NCI-H2029 treated with DMSO at 0.1 percent for 48 hours (cell line): ENCODE data around the gene TMEM132E.

Experiments used
- DNase-seq: peaks from one replicate; lab custom pipeline; 2025; lab: John Stamatoyannopoulos, UW

The TMEM132E gene

DNA sequence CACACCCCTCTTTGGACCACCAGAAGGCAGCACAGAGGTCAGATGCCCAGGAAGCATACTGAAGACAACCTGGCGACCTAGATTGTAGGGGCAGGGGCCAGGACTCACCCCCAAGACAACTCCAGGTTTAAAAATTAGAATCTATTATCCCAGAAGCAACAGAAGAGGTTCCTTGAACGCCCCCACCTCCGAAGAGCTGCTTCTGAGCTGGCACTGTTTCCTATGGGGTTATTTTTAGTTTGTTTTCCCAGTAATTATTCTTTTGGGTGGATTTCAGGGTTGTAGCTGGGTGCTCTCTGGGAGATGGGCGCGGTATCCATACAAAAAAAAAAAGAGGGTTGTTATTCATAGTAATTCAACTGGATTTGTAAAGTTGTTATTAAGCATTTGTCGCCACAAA lies 10.4 kb upstream of the TMEM132E start:
- DNase-seq, result no peak

DNA sequence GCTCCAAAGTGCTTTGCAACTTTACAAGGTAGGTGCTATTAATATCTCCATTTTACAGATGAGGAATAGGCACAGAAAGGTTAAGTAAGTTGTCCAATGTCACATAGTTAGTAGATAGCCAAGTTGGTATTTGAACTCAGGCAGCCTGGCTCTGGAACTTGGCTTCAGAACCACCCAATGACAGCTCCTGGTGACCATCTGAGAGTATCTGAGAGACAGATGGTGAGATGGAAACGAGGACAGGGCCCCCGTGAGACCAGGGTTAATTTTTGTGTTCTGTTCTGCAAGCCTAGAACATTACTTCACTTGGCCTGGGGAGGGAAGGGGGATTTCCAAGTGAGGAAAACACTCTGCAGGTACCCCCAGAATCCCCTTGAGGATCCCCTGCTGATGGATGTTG lies 9.8 kb upstream of the TMEM132E start:
- DNase-seq, result no peak

DNA sequence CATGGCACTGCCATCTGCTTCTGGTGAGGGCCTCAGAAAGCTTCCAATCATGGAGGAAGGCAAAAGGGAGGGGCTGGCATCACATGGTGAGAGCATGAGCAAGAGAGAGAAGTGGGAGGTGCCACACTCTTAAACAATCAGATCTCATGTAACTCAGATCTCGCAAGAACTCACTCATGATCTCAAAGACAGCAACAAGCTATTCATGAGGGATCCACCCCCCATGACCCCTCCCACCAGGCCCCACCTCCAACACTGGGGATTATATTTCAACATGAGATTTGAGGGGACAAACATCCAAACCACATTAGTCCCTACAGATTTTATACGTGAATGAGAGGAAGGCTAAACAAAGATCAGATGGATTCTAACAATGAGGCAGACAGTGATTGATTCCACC lies 8.9 kb upstream of the TMEM132E start:
- no peak for DNase-seq

DNA sequence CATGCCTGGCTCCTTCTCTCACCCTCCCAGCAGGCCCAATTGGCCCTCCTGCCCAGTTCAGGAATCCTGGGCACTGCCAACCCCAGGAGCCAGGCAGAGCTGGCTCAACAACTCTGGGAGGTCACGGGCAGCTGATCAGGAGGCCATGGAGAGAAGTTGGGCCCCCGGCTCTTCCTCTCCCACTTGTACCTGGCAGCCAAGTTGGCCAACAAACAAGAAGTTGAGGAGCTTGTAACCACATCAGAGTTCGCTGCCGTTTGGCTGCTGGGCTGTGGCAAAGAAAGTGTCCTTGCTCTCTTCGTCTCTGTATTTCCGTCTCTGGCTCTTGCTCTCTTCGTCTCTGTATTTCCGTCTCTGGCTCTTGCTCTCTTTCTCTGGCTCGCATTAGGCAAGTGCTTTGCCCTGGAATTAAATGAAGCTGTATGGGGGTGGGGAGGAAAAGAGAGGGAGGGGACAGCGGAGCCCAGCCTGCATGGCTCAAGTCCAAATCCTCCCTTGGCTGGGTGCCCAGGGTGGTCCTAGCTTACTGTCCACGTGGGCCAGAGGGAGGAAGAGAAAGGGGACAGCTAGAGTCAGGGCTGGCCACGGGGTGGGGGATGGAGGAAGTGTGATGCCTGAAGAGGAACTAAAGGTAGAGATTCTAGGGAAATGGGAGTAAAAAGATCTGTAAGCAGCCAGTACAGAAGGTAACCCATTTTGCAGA lies 7.8 kb upstream of the TMEM132E start:
- DNase-seq, result no peak

DNA sequence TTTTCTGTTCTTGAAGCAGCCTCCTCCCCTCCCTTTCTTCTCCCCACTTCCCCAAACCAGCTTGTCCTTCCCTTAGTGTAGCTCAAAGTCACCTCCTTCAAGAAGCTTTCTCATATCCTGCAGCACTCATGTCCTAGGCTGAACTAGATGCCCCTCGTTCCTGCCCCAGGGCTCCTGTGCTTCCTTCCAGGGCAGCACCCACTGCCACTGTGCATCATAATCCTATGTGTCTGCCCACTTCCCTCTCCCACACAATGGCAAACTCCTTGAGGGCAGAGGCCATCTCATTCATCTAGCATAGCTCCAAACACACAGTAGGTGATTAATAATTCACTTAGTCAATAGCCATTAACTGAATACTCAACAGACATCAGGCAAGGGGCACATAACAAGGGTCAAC lies 6.9 kb upstream of the TMEM132E start:
- no peak for DNase-seq

DNA sequence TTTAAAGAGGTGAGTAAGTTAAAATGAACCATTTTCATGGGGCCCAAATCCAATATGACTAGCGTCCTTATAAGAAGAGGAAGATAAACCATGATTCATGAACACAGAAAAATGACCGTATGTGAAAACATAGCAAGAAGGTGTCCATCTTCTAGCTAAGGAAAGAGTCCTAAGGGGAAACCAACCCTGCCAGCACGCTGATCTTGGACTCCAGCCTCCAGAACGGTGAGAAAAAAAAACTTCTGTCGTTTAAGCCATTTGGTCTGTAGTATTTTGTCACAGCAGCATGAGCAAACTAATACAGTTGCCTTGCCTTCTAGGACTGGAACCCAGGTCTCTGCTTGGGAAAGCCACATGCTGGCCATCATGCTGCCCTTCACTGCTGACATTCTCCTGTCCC lies 4.2 kb upstream of the TMEM132E start:
- no peak for DNase-seq

DNA sequence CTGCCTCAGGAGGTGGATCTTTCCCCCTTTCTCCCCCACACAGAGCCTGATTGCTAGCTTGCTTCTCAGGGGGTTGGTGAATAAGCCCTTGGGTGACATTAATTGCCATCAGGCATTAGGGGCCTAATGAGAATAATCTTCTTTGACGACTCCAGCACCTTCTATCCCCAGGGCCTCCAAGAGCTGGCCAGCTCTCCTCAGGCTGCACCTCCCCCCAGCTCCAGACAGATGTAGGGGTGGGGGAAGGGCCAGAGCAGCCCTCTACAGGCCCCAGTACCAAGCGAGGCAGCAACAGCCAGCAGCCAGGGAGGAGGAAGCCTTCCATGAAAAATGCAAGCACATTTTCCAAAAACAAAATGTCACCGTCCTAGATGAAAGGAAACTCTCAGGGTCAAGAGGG lies 1.4 kb upstream of the TMEM132E start:
- no peak for DNase-seq

DNA sequence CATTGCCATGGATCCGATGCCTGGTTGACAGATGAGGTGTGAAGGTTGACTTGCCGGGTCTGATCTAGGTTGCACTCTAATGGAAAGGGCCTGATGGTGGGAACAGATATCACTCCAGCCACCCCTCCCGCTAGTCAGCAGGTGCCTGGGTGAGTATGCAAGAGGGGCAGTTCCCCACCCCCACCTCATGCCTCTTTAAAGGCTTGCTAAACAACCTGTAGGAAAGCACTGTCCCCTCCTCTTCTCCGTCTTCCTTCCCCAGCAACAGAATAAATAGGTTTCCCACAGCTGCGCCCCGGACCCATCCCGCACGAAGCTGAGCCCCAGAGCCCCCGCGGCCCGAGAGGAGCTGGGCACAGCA lies 746 bp upstream of the TMEM132E start:
- DNase-seq, result no peak

DNA sequence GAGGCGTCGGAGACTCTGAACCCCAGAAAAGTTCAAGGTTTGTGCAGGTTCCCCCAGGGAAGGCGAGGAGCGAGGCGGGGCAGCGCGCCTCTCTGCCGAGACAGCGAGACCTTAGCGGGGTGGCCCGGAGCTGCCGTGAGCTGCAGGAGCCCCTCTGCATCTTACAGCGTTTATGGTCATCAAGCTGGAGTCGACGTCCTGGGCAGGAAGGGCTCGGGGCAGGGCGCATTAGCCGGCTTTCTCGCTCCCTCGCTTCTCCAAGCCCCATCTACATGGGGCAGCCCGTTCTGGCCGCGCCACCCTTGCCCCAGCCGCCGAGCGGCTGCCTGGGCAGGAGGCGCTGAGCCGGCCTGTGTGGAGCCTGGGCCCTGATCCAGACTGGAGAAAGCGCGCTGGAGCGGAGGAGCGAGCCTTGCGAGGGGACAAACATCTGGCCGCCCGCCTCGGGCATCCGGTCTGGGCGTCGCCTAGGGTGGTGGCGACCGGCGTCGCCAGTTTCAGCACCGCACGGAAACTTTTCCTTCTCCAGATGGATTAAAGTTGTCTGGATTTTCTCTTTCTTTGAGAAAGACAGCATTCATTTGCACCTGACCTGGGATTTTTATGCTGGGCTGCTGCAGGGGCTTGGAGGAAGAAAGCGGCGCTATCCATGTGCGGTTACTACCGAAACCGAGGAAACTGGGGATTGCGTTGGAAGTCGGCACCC lies 750 bp downstream of the TMEM132E start:
- no peak for DNase-seq

DNA sequence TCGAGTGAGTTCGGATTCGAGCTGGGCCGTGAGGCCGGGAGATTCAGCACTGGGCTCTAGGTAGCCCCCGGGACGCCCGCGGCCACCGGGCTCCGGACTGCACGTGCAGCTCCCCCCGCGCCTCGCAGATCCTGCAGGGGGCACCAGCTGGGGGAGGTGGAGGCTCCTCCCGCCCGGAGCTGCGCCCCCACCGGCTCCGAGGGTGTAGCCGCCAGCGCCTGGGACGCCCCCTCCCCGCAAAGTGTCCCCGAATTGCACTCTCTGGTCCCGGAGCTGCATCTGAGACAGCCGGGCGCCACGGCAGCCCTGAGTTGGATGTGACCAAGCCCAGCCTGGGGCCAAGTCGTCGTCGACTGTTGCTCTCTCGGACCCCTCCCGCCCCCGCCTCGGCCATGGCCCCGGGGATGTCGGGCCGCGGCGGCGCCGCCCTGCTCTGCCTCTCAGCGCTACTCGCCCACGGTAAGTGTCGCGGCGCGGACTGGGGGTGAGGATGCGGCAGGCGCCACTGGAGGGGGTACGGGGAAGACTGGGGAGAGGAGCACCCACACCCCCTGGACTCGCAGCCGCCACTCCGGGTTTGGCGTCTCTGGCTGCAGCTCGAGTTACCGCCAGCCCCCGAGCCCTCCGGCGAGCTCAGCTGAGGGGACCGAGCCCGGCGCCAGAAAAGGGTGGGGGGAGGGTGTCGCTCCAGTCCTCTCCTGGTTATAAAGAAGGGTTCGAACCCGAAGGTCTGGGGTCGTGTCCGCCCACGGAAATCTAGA lies 1.5 kb downstream of the TMEM132E start:
- DNase-seq, result no peak

DNA sequence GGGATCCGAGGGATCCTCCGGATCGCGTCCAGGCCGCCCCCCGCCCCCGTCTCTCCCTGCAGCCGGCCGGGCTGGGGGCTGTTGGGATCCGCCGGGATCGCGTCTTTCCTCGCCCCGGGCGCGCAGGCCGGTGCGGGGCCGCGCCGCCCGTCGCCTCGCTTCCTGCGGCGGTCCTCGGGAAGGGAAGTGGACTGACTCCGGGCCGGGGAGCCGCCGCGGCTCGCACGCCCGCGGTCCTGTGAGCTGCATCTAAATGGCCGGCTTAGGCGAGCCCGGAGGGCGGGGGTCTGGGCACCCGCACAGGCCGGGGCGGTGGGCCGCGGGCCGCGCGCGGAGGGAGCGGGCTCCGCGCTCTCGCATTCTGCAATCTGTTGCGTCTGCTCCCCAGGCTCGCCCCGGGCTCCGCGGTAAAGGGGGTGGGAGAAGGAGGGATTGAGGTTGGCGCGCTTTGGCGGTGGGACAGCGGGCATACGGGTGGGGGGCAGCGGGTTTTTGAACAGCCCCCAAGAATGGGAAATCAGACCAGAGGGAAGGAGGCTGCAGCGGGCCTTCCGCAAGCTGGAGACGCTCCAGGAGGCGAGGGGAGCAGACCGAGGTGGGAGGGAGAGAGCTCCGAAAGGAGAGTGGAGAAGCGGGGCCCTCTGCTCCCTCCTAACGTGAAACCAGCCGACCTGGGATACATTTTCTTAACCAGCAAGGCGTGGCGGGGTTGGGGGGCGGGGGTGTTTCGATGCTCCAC lies 2.2 kb downstream of the TMEM132E start:
- no peak for DNase-seq

DNA sequence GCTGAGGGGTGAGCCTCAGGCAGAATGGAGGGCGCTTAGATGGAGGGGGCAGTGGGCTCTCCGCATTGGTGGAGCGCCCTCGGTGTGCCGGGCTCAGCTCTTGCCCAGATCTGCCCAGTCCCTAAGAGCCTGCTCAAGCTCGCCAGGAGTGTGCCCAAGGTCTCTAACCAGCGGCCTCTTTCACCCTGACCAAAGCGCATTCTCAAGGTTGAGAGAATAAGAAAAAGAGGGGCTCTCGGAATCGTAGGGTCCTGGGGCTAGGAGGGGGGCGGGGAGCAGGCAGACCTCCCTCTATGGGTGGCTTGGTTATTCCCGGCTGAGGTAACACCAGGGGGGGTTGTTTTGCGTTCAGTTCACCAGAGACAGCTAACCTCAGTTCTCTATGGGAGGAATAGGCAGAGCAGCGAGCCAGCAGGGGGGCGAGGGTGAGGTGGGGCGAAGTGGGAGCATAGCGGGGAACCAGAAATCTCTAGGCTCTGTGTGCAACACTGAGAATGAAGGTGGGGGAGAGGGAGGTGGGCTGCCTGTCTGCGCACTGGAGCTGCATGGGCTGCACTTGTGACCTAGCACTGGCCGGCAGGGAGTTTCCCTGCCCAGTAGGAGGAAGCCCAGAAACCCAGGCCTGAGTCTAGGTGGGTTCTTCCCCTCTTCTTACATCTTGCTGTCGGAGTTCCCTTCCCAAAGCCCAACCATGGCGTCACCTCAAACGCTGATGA lies 3.0 kb downstream of the TMEM132E start:
- no peak for DNase-seq

DNA sequence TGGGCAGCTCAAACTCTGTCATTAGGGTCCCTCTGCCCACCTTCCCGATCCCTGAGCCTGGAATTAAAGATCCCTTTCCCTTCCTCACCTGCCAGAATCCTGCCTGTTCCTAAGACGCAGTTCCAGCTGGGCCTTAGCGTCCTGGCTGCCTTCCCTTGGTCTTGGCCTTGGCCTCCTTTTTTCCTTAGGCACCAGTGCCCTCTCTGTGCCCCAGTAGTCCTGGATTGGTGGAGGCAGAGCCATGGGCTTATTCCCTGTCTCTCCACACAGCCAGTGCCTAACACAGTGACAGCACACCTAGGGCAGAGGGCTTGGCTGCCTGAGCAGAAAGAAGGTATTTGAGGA lies 3.5 kb downstream of the TMEM132E start:
- no peak for DNase-seq

DNA sequence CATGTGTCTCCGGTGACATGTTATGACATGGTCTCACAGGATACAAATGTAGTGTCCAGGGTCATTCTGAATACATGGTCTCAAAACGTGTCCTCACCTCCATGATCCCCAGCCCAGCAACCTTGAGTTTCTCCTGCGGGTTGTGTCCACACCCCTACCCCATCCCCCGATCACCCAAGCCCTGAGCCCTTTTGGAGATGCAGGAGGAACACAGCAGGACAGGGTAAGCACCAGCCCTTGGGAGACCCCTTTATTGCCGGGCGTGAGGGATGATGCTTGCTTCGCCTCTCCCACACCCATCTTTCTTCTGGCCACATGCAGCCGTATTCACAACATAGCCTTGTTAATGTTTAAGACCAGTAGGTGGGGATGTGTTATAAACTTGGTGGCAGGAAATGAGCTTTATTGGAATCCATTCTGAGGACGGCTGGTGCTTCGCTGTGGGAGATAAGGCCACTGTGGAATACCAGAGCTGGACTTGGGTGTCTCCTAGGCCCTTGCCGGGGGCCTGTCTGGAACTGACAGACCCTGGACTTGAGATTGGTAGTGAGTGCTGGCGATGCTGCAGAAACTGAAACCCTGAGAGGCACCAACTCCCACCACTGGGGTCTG lies 5.5 kb downstream of the TMEM132E start:
- no peak for DNase-seq

DNA sequence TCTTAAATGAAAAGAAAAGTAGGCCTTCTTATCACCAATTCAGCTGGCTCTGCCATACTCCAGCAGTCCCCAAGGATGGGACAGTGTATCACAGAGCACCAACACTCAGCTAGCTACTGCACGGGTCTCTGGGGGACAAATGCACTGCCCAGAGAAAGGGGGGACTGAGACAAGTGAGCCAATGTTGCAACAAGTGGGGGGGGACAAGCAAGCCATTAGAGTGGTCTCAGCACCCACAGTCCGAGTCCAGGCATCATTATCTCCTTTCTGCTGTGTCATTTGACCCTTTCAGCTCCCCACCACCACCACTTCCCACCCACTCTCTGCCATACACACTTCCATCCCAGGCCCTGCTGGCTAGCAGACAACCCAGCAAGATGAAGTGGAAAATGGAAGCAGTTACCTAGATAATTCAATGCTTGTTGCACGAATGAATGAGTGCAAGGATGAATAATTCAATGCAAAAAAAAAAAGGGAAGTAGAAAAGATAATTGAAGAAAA lies 7.0 kb downstream of the TMEM132E start:
- no peak for DNase-seq

DNA sequence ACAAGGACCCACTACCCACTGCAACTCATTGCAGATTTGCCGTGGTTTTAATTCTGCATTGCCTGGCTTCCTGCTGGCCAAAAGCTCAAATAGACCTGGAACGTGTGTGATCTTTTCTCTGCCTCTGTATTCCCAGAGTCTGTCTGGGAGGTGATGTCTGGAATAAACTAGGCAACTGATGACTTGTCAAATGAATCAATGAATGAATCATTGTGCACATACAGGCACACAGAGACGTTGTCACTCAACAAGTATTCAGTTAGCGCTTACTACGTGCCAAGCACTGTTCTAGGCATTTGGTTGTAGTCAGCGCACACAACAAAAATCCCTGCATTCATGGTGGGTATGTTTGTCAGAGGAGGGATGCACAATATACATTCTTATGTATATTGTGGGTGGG lies 8.9 kb downstream of the TMEM132E start:
- no peak for DNase-seq

DNA sequence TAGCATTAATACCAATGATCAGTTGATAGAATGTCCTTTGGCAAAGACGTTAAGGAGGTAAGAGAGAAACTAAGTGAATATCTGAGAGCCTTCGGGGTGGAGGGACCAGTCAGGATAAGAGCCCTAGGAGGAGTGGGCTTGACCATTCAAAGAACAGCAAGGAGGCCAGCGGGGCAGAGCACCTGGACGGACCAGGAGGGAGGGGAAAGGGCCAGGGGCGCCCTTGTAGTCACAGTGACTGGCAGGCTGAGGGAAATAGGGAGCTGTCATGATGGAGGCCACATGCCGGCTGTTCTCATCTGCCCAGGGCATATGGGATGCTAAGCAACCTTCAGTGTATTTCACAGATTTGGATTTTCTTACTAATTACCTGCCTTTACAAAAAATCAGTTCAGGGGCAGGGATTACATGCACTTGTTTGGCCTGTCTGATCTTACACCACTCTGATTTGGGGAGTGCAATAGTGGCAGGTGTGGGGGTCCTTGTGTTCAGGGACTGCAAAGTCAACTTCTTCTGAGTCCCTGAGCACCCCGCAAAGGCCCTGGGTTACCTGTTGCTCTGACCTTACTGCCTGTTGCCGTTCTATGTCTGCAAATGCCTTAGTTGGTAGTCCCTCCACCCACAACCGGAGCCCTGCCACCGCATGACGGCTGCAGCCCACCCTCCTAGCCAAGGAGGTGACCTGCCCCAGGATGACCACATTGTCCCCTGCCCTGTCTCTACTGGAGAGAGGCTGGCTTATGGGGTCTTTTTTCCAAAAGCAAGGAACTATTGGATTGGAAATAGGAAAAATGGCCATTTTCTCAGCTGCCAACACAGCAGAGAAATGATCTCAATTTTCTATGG lies 10.0 kb downstream of the TMEM132E start:
- no peak for DNase-seq

DNA sequence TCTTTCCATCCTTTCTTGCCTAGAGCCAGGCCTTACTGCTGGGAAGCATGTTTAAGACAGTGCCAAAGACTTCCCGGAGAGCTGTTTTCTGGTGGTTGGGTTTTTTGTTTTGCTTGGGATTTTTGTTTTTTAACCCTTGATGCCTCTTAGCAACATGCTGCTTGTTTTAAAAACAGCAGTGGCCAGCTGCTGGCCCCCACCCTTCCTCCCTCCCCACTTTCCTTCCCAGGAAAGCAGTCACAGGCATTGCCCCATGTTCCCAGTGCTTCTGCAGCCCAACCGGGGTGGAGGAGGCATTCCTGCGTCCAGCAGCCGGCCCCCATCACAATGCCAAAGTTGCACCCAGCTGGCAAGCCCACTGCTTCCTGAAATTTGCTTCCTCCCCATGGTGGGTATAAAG lies 12.6 kb downstream of the TMEM132E start:
- DNase-seq, result no peak

DNA sequence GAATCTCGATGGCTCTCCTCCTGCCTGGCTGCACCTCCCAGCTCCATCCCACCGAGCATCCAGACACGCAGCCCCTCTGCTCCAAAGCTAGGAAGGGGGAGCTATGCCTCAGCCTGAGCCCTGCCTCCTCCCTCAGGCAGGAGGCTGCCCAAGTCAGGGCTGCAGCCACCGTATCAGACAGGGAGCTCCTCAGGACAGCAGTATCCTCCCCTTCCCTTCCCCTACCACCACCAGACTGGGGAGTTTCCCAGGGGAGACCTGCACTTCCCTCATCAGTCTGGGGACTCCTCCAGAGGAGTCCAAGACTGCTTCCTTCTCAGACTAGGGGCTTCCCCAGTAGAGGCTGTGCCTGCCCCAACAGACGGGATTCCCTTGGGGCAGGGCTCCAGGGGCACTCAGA lies 17.5 kb downstream of the TMEM132E start:
- DNase-seq, result no peak

DNA sequence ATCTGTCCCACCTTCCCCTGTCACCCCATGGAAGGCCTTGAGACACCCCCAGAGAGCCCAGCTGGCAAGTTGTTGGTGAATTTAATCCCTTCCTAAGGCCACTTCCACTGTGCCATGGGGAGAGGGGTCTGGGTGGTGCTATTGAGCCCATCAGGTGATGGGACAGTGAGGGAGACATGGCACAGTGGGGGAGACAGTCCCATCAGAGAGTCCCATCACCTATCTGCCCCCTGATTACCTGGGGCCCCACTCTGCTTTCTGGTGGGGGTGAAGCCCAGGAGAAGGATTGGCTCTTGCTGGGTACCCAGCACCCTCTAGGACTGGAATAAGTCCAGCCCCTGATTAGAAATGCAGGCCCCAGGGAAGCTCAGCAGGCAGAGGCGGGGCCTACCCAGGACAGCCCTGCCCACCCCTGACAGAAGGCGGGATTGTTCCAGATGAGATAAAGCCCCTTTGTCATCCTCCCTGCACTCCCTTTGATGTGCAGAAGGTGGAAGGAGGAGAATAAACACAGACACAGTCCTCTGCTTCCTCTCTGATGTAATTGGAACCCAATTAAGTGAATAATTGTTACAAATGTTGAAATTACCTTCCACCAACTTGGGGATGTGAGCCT lies 18.9 kb downstream of the TMEM132E start:
- no peak for DNase-seq
